HG03064 (cell line): Measurements from ENCODE around the gene TMC5.
"Not testable (repeated sequence)": the region's sequence is repeated elsewhere in the genome, so short reads cannot be mapped to it uniquely, and the experiment has no call there.

Experiments used
- ATAC-seq: cut with Tn5 transposase; IDR thresholded peaks from one replicate; pipeline ENCODE4 v1.9.1; 2021; ENCODE audit warnings: low read depth; ENCODE audit not compliant: unreplicated experiment

Gene TMC5, protein sequence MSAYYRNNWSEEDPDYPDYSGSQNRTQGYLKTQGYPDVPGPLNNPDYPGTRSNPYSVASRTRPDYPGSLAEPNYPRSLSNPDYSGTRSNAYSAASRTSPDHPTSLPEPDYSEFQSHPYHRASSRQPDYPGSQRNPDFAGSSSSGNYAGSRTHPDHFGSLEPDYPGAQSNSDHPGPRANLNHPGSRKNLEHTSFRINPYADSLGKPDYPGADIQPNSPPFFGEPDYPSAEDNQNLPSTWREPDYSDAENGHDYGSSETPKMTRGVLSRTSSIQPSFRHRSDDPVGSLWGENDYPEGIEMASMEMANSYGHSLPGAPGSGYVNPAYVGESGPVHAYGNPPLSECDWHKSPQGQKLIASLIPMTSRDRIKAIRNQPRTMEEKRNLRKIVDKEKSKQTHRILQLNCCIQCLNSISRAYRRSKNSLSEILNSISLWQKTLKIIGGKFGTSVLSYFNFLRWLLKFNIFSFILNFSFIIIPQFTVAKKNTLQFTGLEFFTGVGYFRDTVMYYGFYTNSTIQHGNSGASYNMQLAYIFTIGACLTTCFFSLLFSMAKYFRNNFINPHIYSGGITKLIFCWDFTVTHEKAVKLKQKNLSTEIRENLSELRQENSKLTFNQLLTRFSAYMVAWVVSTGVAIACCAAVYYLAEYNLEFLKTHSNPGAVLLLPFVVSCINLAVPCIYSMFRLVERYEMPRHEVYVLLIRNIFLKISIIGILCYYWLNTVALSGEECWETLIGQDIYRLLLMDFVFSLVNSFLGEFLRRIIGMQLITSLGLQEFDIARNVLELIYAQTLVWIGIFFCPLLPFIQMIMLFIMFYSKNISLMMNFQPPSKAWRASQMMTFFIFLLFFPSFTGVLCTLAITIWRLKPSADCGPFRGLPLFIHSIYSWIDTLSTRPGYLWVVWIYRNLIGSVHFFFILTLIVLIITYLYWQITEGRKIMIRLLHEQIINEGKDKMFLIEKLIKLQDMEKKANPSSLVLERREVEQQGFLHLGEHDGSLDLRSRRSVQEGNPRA

DNA sequence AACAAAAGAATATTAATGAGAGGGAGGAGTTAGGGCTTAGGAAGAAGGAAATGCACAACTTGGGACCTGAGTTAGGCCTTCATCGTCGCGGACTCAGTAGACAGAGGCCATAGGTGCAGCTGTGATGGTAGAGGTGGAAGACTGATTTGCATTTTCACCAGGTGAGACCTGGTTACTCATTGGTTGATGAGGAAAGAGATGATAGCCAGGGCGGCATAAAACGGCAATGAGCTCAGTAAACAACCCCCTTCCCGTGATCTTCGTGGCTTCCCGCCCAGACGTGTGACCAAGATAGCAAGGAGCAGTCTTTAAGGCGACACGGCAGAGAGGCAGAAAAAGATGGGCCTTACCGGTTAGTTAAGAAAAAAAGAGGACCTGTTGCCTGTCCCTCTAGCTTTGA lies at the start of gene TMC5:
Gene TMC5 (plus strand): TSS at position 244 of the 400 bp plus-strand sequence. CDS start 22,156 bp downstream, outside the sequence.
- no peak for ATAC-seq

DNA sequence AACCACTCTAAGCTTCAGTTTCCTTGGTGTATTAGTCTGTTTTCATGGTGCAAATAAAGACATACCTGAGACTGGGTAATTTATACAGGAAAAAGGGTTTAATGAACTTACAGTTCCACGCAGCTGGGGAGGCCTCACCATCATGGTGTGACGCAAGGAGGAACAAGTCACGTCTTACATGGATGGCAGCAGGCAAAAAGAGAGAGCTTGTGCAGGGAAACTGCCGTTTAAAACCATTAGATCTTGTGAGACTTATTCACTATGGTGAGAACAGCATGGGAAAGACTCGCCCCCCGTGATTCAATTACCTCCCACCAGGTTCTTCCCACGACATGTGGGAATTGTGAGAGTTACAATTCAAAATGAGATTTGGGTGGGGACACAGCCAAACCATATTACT lies 45.1 kb upstream of the TMC5 start:
- ATAC-seq, result not testable (repeated sequence)

DNA sequence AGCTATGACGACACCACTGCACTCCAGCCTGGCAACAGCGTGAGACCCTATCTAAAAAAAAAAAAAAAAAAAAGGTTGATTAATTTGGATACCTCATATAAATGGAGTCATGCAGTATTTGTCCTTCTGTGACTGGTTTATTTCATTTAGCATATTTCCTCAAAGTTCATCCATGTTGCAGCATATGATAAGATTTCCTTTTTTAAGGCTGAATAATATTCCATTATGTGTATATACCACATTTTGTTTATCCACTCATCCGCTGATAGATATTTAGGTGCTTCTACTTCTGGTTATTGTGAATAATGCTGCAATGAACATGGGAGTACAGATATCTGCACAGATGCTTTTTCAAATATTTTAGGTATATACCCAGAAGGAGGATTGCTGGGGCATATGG lies 43.3 kb upstream of the TMC5 start:
- ATAC-seq, result no peak

DNA sequence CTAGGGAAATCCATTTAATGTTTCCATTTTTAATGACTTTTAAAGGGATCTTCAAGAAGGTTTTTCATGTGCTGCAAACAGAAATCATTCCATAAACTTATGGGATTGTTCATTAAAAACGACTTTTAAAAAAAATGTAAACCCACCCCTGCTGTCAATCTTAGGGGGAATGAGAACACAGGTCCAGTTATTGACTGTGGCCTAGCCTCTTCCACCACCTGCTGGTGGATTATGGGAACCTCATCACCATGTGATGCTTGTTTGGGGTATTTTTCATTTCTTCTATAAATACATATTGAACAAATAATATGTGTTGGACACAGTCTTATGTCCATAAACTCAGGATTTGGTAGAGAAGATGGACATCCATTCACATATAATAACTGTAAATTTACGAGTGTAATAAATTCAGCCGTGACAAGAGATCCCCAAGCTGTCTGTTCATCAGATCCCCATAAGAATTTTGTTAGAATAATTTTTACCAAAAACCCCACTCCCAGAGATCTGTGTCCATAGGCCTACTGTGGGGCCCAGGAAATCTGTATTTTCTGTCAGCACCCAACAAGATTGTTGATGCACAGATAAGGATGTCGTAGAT lies 42.0 kb upstream of the TMC5 start:
- ATAC-seq, result no peak

DNA sequence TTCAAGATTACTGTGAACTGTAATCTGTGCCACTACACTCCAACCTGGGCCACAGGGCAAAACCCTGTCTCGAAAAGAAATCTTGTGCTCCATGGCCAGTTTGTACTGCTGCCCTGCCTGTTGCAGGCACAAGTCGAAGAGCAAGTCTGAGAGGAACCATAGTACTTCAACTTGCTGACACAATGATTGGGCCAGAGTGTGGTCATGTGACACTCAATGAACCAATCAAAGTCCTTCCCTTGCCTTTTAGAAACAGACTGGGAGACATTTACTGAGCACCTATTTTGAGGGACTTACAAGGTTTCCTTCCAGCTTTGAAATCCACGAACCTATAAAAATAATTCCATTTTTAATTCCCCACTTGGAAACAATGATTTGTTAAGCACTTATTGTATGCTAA lies 39.8 kb upstream of the TMC5 start:
- ATAC-seq, result no peak

DNA sequence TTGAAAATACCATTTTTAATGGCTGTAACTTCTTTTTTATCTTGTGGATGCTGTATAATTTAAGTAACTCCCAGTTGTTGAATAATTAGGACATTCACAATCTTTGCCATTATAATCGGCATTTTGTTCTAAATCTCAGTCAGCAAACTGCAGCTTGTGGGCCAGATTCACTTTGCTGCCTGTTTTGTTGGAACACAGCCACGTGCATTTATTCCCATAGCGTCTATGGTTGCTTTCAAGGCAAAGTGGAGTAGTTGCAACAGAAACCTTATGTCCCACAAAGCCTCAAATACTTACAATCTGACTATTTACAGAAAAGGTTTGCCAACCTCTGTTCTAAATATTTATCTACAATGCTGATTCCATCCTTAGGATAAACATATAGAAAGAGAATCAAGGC lies 39.2 kb upstream of the TMC5 start:
- no peak for ATAC-seq

DNA sequence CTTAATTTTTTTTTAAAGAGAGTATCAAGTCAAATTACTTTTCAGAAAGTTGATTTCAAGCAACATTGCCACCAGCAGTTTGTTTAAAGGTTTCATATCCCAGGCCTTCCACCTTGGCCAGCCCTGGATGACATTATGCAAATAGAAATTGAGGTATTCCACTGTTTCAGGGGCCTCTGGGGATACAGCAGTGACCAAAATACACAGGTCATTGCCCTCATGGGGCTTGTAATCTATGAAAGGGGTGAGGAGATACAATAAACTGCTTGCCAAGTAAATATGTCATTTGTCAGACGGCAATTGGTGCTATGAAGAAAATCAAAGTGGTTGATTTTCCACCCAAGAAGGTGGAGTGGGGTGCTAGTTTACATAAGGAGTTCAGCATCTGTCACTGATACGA lies 37.8 kb upstream of the TMC5 start:
- ATAC-seq, result no peak

DNA sequence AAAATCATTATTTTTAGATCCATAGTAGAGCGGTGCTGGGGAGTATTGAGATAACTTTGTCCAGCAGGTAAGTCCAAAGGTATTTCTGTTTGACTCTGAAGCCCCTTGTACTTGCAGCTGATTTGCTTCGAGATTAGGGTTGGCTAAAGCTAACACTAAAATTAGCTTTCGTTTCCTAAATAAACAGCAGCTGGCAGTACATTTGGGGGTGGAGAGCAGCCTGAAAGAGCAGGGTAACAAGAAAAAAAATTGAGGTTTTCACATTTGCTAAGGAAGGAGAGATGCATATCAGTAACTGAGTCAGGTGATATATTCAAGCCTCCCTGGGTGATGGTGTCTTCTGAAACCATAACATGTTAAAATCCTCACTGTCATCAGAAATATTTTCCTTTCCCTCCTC lies 37.4 kb upstream of the TMC5 start:
- no peak for ATAC-seq

DNA sequence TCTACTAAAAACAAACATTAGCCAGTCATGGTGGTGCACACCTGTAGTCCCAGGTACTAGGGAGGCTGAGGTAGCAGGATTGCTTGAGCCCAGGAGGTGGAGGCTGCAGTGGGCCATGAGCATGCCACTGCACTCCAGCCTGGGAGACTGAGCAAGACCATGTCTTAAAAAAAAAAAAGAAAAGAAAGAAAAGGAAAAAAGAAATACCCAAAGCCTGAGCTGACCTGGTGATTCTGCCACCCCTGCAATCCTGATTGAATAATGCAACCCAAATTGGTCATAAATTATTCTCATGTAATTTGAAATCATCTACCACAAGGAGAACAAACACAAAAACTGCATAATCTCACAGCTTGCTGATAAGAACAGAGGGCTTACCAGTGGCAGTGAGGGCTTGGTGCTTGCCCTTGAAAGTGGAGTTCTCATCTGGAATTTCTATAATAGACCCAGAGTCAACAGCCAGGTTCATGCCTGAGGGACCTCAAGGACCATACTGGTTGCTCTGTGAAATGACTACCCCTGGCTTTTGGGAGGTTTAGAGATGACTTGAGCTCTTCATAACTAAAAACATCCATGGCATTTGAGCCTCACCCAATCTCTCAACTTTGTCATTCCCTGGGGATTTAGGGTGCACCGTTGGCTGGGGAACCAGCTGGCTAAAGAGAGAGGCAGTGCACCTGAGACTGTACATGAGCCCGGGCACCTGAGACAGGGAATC lies 35.4 kb upstream of the TMC5 start:
- no peak for ATAC-seq

DNA sequence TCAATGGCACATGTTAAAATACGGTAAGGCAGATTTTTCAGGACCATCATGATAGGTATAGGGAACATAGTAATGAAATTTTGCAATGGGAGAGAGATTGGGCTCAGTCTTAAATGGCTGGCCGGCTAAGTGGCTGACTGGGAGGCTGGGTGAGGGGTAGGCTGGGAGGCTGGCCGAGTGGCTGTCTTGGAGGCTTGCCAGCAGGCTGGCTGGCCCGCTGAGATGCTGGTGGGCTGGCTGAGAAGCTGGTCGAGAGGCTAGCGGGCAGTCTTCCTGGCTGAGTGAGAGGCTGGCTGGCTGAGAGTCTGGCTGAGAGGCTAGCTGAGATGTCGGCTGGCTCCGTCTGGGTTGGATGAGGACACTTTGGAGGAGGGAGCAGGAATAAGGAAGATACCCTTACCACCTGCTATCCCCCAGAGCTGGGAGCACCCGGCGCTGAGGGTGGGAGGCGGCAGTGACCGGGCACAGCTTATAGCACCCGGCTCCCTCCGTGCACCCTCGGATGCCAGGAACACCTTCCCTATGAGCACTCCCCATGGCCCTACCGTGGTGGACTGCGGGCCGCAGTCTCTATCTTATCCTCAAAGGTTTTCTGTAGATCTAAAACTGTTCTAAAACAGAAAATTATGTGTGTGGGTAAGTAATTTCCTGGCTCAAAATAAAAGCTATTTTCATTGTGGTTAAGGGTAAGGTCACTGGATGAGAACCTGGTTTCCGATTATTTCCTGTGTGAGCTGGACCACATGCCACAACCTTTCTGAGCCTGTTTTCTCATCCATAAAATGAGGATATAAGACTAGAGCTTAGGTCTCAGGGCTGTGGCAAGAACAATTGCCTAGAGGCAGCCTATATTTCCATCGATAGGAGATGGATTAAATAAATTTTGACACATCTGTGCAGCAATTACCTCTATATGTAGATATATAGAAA lies 34.5 kb upstream of the TMC5 start:
- no peak for ATAC-seq

DNA sequence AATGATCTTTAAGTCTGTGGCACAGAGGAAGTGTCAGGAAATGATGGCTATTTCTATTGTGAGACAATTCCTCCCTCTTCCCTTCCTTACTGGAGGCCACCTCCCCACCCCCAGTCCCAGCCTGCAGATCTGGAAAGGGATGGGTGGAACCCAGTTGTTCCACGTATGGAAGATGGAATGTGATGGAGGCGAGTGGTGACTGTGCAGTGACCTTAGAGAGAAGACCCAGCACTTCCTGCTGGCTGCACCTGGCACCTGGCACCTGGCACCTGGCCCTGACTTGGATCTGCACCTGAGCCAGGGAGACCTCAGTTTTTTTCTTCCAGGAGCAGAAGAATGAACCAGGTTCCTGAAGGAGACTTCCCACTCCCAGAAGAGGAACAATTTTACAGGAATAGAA lies 33.0 kb upstream of the TMC5 start:
- no peak for ATAC-seq

DNA sequence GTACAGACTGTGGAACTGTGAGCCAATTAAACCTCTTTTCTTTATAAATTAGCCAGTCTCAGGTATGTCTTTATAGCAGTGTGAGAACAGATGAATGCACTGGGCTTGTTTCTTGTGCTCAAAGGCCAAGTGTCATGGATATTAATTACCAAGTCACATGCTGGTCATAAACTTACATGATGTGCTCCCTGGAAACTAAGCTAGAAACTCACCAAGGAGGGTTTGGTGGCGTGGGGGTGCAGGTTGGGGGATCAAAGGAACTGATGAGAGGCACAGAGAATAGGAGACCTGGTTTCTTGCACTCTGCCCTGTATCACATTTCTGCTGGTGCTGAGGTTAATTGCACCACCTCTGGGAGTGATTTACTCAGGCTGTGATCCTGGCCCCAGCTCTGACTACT lies 31.2 kb upstream of the TMC5 start:
- ATAC-seq, result no peak

DNA sequence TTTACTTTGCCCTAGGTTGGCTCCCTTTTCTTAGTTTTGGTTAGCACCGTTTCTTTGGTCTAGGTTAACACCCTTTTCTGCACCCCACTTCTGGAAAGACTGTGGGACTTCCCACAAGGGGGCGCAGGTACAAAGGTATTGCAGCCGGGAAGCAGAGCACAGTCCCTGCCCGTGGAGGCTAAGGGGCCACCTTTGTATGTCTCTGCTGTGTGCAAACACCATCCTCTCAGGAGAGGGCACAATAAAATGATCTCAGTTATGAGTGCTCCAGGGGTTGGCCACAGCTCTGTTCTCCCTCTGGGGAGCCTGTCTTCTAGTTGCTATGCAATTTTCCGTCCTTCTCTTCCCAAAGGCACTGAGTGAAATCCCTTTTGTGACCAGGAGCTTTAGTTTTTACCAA lies 28.4 kb upstream of the TMC5 start:
- no peak for ATAC-seq

DNA sequence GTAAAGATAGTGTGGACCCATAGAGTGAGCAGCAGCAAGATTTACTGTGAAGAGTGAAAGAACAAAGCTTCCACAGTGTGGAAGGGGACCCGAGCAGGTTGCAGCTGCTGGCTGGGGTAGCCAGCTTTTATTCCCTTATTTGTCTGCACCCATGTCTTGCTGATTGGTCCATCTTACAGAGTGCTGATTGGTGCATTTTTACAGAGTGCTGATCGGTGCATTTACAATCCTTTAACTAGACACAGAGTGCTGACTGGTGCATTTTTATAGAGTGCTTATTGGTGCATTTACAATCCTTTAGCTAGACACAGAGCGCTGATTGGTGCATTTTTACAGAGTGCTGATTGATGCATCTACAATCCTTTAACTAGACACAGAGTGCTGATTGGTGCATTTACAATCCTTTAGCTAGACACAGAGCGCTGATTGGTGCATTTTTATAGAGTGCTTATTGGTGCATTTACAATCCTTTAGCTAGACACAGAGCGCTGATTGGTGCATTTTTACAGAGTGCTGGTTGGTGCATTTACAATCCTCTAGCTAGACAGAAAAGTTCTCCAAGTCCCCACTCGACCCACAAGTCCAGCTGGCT lies 26.4 kb upstream of the TMC5 start:
- not testable (repeated sequence) for ATAC-seq

DNA sequence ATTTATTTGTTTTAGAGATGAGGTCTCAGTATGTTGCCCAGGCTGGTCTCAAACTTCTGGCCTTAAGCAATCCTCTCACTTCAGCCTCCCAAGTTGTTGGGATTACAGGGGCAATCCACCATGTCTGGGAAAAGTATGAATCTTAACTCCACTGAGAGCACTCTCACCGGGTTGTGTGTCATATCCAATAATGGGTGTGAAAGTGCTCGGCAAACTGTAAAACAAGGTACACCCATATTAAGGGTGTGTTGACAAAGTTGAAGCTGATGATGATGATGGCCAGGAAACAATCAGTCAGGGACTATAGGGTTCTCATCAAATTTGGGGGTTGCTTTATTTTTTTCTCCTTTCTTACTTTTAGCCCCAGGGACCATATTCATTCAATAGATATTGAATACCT lies 25.3 kb upstream of the TMC5 start:
- ATAC-seq, result no peak

DNA sequence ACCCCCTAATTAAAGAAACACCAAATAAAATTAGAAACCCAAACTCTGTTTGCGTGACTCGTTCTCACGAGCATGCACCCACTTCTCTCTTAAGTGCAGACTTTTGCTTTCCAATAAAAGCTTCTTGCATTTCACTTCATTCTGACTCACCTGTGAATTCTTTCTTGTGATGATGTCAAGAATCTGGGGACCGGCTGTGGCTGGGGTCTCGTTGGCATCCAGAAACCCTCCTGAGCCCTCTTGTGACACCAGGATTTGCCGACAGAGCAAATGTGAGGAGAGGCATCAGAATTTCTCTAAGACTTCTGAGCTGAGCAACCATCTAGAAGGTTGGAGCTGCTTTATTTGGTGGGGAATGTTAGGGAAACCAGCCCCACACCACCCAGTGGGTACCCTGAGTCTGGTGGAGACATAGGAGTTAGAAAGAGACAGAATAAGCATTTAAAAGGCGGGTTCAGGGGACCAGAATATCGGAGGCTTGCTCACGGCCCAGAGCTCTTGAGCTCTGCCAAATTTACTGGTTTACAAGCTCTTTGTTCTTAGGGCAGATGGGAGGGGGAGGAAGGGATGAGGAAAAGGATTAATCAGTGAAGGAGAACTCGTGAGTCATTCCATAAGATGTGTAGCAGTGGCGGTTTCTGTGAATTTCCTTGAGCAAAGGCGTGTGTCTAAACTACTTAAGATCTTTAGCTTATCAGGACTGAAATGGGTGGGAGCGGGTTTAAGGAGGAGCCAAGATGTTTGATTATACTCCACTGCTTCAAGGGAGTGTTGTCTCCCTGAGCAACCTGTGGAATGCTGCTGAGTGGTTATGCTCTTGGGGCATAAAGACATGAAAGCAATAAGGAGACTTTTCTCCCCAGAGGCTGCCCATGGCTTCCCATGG lies 24.2 kb upstream of the TMC5 start:
- ATAC-seq, result no peak

DNA sequence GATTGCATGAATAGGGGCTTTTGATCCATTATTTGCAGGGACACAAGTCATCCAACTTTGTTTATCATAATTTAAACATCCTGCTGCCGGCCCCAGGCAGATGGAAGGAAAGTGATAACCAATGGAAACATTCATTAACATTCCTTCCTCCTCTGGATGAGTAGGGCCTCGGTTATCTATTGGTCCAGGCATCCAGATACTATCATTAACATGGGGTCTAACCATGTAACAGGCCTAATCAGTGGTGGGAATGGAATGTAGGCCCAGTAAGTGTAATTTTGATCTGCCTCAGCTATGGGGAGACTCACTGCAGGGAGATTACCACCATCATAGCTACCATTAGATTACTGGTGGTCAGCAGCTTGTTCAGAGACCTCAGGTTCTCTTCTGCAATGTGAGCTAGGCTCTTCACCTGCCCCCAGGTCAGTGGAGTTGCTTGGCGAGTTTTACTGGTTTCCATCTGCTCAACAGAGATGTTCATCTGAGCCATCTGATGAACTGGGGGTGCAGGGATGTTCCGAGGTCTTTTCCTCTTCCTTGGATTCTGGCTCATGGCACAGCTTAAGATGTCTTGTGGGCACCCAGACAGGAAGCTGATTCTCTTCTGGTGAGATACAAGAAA lies 21.9 kb upstream of the TMC5 start:
- ATAC-seq, result not testable (repeated sequence)

DNA sequence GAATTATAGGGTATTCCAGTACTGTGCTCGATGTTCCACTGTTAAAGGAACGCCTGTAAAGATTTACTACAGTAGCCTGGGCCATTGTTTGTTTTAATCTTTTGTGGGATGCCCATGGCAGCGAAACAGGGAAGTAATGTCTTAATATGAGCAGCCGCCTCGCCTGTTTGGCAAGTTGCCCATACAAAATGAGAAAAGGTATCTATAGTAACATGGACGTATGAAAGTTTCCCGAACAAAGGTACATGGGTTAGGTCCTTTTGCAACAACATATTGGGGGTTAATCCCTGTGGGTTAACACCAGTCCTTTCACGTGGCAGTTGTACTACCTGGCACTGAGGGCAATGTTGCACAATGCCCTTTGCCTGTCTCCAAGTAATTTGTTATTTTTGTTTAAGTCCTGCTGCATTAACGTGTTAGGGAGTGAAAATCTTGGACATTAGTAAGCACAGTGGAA lies 21.1 kb upstream of the TMC5 start:
- no peak for ATAC-seq
